Measurements from ENCODE around the gene PTPN7.
"Not testable (repeated sequence)": the region's sequence is repeated elsewhere in the genome, so short reads cannot be mapped to it uniquely, and the experiment has no call there.

PTPN7 gene

GRCh38 chr1:202154148-202154765 lies 6.1 kb downstream of the PTPN7 start:
- no peak for DNase-seq (ENCODE audit: extremely low read depth in 1 of 2, low read depth in 1 of 2)

DNA sequence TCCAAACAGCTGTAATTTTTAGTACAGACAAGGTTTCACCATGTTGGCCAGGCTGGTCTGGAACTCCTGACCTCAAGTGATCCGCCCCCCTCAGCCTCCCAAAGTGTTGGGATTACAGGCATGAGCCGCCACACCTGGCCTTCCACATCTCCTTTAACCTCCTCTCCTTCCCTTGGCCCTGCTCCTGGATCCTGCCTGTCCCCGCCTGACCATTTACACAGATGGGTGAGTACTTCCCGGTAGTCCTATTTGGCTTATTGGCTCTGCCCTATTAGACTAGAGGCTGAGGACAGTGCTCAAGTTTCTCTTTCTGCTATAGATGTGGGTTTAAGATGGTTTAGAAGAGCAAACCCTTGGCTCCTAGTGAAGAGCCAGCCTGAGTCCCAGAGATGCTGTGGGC lies 7.1 kb downstream of the PTPN7 start:
- DNase-seq (ENCODE audit: extremely low read depth in 1 of 2, low read depth in 1 of 2) = no peak

- no peak for DNase-seq (ENCODE audit: extremely low read depth in 1 of 2, low read depth in 1 of 2)
Measured at GRCh38 chr1:202152399-202152798, 8.0 kb downstream of the PTPN7 start.

GRCh38 chr1:202151045-202151444 lies 9.4 kb downstream of the PTPN7 start:
- DNase-seq (ENCODE audit: extremely low read depth in 1 of 2, low read depth in 1 of 2) = no peak

DNA sequence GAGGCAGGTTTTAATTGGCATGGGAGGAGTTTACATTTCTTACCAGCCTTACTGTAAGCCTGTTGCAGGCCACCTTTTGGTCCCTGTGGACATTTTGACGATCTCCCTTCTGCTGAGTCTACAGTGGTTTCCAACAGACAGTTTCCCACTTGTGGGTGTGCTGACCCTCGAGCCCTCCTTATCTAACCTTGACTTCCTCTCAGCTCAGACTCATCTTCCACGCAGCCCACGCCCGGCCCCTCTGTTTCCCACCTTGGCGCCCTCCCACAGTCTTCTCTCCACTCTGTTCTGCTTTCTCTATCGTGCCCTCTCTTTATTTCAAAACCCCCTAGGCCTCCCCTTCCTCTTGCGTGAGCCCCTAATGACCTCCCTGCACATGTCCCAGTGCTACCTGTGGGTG lies 9.8 kb downstream of the PTPN7 start:
- DNase-seq (ENCODE audit: extremely low read depth in 1 of 2, low read depth in 1 of 2) = no peak

DNA sequence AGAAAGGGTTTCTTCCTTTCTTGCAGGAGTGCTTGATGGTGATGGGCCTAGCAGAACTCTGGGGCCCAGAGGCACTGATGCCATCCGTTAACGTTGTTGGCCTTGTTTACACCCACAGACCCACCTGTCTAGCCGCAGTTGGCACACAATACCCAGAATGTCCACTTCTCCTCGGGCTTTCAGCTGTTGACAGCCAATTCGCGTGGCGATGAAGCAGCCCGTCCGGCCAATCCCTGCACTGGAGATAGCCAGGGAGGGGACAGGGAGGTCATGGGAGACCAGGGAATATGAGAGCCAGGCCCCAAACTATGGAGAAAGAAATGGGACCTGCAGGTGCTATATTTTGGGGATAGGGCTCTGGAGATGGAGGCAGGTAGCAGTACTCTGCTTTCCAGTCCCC lies 10.2 kb downstream of the PTPN7 start:
- DNase-seq (ENCODE audit: extremely low read depth in 1 of 2, low read depth in 1 of 2) = no peak

DNA sequence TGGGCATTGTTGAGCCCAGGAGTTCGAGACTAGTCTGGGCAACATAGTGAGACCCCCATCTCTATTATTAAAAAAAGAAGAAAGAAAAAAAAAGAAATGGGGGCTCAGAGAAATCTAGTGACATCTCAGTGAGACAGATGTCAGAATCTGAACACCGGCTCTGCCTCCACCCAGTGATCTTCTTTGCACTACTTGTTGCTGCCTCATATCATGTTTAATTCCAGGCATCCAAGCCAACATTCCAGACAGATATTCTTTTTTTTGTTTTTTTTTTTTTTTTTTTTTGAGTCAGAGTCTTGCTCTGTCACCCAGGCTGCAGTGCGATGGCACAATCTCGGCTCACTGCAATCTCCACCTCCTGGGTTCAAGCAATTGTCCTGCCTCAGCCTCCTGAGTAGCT lies 10.8 kb downstream of the PTPN7 start:
- no peak for DNase-seq (ENCODE audit: extremely low read depth in 1 of 2, low read depth in 1 of 2)

- no peak for DNase-seq (ENCODE audit: extremely low read depth in 1 of 2, low read depth in 1 of 2)
Measured at GRCh38 chr1:202148391-202148790, 12.0 kb downstream of the PTPN7 start.

GRCh38 chr1:202146993-202147392 lies 13.4 kb downstream of the PTPN7 start:
- no peak for DNase-seq (ENCODE audit: extremely low read depth in 1 of 2, low read depth in 1 of 2)

DNA sequence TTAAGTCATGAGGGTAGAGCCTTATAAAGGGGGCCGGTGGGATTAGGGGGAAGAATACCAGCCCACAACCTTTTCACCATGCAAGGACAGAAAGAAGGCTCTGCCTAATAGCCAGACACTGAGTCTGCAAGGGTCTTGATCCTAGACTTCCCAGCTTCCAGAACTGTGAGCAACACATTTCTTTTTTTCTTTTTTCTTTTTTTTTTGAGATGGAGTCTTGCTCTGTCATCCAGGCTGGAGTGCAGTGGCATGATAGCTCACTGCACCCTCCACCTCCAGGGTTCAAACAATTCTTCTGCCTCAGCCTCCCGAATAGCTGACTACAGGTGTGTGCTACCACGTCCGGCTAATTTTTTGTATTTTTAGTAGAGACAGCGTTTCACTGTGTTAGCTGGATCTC lies 14.1 kb downstream of the PTPN7 start:
- DNase-seq (ENCODE audit: extremely low read depth in 1 of 2, low read depth in 1 of 2) = no peak

- DNase-seq (ENCODE audit: extremely low read depth in 1 of 2, low read depth in 1 of 2) = not testable (repeated sequence)
Measured at GRCh38 chr1:202145744-202146140, 14.7 kb downstream of the PTPN7 start.

DNA sequence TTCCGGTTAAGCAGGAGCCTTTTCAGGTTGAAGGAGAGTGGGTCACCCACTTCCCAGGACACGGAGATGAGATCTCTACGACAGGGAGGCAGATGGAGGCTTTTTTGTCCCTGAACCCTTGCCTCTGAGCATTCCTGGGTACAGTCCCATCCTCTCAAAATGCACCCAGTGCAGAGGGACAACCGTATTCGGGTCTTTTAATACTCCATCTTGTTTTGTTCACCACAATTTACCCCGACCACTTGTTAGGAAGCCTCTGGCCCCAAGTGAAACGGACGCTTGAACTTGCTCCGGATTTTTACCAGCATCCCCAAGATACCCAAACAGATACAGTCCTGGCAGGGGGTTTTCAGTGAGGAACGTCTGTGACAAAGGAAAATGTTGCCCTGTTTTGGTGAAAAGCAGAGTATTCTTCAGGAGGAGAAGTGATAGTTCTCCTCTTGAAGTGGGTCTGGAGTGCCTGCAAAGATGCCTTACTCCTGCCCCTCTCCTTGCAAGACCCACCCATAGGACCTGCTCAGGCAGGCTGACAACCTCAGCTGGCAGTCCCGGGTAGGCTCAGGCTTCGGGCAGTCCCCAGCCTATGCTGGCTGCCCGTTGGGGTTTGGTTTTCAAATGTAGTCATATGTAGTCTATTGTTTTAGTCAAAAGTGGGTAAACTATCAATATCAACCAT lies 15.2 kb downstream of the PTPN7 start:
- no peak for DNase-seq (ENCODE audit: extremely low read depth in 1 of 2, low read depth in 1 of 2)

DNA sequence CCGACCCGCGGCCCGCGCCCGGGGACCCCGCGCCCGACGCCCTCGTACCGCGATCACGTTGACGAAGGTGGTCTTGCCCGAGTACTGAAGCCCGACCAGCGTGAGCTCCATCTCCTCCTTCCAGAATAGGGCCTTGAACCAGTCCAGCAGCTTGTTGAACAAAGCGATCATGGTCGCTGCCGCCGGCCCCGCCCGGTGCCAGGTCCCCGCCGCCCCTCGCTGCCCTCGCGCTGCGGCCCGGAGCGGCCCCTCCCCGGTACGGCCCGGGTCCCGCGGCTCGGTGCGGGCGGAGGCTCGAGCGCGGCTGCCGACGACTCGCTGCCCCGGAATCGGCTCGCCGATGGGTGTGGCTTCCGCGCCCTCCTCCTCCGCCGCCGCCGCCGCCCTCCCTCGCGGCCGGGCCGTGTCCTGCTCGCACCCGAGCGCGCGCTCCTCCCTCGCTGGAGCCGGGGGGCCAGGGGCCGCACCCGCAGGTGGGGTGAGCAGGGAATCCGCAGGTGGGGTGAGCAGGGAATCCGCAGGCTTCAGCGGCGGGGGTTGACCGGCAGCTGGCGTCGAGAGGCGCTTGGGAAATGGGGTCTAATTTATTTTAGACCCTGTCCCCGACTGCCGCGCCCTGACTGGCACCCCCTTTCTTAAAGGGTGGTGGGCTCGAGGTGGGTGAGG lies 15.9 kb downstream of the PTPN7 start, which contains the start of gene ARL8A:
Gene ARL8A, minus strand, starts transcription at position 336 of the 666 bp plus-strand sequence. Its CDS starts 165 bp downstream, at position 171.
- DNase-seq (ENCODE audit: extremely low read depth in 1 of 2, low read depth in 1 of 2) = no peak

GRCh38 chr1:202143768-202144401 lies 16.5 kb downstream of the PTPN7 start:
- no peak for DNase-seq (ENCODE audit: extremely low read depth in 1 of 2, low read depth in 1 of 2)

DNA sequence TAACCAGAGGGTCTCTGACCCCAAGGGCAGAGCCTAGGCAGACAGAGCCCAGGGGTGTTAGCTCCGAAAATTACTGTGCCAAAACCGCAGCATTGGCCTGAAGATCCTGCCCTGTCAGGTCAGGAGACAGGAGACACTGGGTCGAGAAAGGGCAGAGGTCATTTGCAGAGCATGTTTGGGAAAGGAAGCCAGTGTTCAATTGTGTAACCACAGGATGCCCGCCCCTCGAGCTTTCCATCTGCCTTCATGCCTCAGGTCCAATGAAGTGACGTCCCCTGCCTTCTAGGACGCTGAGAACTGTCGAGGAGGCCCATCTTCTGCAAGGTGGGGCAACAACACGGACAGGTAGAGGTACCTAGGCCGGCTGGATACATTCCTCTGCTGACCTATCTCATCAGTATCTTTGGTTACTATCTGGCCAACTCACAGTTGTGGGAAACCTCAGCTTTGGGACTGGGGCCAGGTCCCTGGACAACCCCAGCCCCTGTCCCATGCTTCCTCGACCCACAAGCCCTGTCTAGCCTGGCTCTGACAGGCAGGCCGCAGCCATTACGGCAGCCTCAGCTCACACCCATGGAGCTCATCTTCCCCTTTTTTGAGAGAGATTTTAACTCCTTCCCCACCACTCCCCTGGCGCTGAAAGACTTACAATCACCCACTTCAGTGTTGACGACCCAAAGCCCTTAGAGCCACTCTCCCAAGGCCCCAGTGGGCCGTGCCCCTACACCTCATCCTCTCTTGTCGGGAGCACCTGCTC lies 17.2 kb downstream of the PTPN7 start:
- no peak for DNase-seq (ENCODE audit: extremely low read depth in 1 of 2, low read depth in 1 of 2)

- not testable (repeated sequence) for DNase-seq (ENCODE audit: extremely low read depth in 1 of 2, low read depth in 1 of 2)
Measured at GRCh38 chr1:202141468-202141867, 18.9 kb downstream of the PTPN7 start.

GRCh38 chr1:202140833-202141232 lies 19.6 kb downstream of the PTPN7 start:
- no peak for DNase-seq (ENCODE audit: extremely low read depth in 1 of 2, low read depth in 1 of 2)

- no peak for DNase-seq (ENCODE audit: extremely low read depth in 1 of 2, low read depth in 1 of 2)
Measured at GRCh38 chr1:202135221-202135721, 25.1 kb downstream of the PTPN7 start.

GRCh38 chr1:202134645-202135172 lies 25.7 kb downstream of the PTPN7 start:
- DNase-seq (ENCODE audit: extremely low read depth in 1 of 2, low read depth in 1 of 2) = no peak

GRCh38 chr1:202133989-202134388 lies 26.4 kb downstream of the PTPN7 start:
- DNase-seq (ENCODE audit: extremely low read depth in 1 of 2, low read depth in 1 of 2) = no peak

Data from stimulated activated CD8-positive, alpha-beta memory T cell treated with anti-CD3 and anti-CD28 coated beads, Interleukin-7, amount 100 ng/mL, for 48 hours (primary cell).